Adrenal gland (tissue), 12 donors: ENCODE results near the gene ATP8B3. TPM values are rescaled to one million over a fixed set of nuclear protein-coding genes. Genes with fewer than 3 reads are reported as not detected.

ENCODE experiments used
- DNase-seq, 7 donors: peaks; one replicate each; pipeline ENCODE4 v3.0.0-alpha.2; 2019 to 2020
- H3K27ac ChIP-seq, 5 donors: fragments of 200-600 bp; sonication (generic) in 4 of 5; 1 replicate in 3 of 5; 2 replicates in 2 of 5; pipeline versions ENCODE4 v1.5.1 to v1.8.0; 2016 to 2020; ENCODE audit warnings: mild to moderate bottlenecking in 1 of 5
- H3K27me3 ChIP-seq: fragments of 200-600 bp; 2 replicates; pipeline ENCODE4 v1.8.0; 2021
- H3K36me3 ChIP-seq, 2 donors: fragments of 200-600 bp; replicated peaks in 1 of 2; 1 replicate in 1 of 2; 2 replicates in 1 of 2; pipeline versions ENCODE4 v1.5.1 to v1.8.0; 2018 to 2022
- H3K4me1 ChIP-seq, 2 donors: fragments of 200-600 bp; replicated peaks in 1 of 2; 1 replicate in 1 of 2; 2 replicates in 1 of 2; pipeline versions ENCODE4 v1.5.1 to v1.8.0; 2018 to 2021
- H3K4me3 ChIP-seq, 4 donors: fragments of 200-600 bp; sonication (generic) in 3 of 4; one replicate each; pipeline ENCODE4 v1.5.1; 2016 to 2018
- H3K9me3 ChIP-seq, 3 donors: fragments of 200-600 bp; sonication (generic) in 1 of 3; replicated peaks in 1 of 3; 1 replicate in 2 of 3; 2 replicates in 1 of 3; pipeline versions ENCODE4 v1.5.1 to v1.8.0; 2016 to 2021
- CTCF ChIP-seq, 6 experiments: fragments of 450-650 bp in 4 of 6; fragments of 200-600 bp in 2 of 6; sonication (generic) in 1 of 6; IDR thresholded peaks; 1 replicate in 5 of 6; 2 replicates in 1 of 6; pipeline versions ENCODE4 v1.5.1 to v1.8.0; 2016 to 2021; ENCODE audit warnings: antibody characterized with exemption in 6 of 6, mild to moderate bottlenecking in 2 of 6, moderate library complexity in 1 of 6
- POLR2A ChIP-seq, 2 donors: fragments of 450-650 bp; IDR thresholded peaks; one replicate each; pipeline ENCODE4 v1.6.1; 2017; ENCODE audit warnings: antibody characterized with exemption in 2 of 2, mild to moderate bottlenecking in 2 of 2, moderate library complexity in 1 of 2
- WGBS, 4 donors: extraction: QIAGEN DNeasy Blood & Tissue Kit in 2 of 4; methylation state at CpG; one replicate each; pipeline versions ENCODE4 v1.1.5 to v1.1.7; 2013 to 2017; 5-methylcytosine and 5-hydroxymethylcytosine counted together
- intact Hi-C, 2 donors: fragments of 100-400 bp; cut with DNase I; formaldehyde crosslinking; loops; one replicate each; pipeline versions ENCODE4 v1.14.1 to v1.15.0; 2022 to 2023
- polyA plus RNA-seq, 3 donors: library from polyadenylated mRNA; stranded (reverse); fragments of 200-250 nt in 2 of 3; fragments of 350-450 nt in 1 of 3; fragmentation: Illumina TruSeq in 1 of 3; extraction: RNeasy Lipid Tissue Mini Kit (QIAGEN cat#74804) in 1 of 3; gene quantifications; one replicate each; pipeline ENCODE4 v1.2.3, GENCODE V29; 2013 to 2014
- total RNA-seq, 9 donors: library from RNA; depleted of rRNA in 4 of 9; stranded (reverse); fragments of >200 nt in 4 of 9; fragments of 120-200 nt in 1 of 9; fragmentation: NEBNext Ultra II Directional in 1 of 9; extraction: Animal tissue kit (Norgen Biotek cat#: 25700) in 1 of 9; gene quantifications; one replicate each; pipeline versions ENCODE4 v1.1.0 to v1.2.4, GENCODE V29; 2013 to 2023
- donor health status: healthy with polysubstance abuse.
- donor health status: Bipolar disorder and iron deficiency.
- donor health status: DM: yes; HTN: yes; CAD: no.
- donor health status: DM: no; HTN: no; CAD: no.
- donor health status: DM: no; HTN: no; CAD: no.
- donor health status: DM: yes; HTN: yes; CAD: no.

ATP8B3 gene
- total and polyA plus RNA-seq, 12 donors: 0.26 to 15.1 (median 4.4) TPM

GRCh38 chr19:1744822-1745563, 67.1 kb downstream of the ATP8B3 start:
- Histone ChIP-seq H3K36me3 (no peaks in the 10 kb centered on the region), H3K4me1 (peaks cover 0 to 11% of the 10 kb centered on the region in 2 donors), H3K27ac (no peak overlapping the region), H3K4me3 (no peak overlapping the region), H3K9me3 (no peaks in the 10 kb centered on the region), H3K27me3 (peaks cover 67% of the 10 kb centered on the region)
- 0 to 14% (median 12%) methylated on average over 8 to 19 of the region's 19 CpGs for WGBS, 4 donors
- intact Hi-C loops: no loop called here
- DNase-seq: no peak
- TF ChIP-seq POLR2A (IDR thresholded peaks at IDR 0.05) (no peak), CTCF (IDR thresholded peaks at IDR 0.05) (no peak)

GRCh38 chr19:1744133-1744665, 67.9 kb downstream of the ATP8B3 start:
- DNase-seq: no peak
- Histone ChIP-seq H3K4me3 (no peak overlapping the region), H3K27me3 (peaks cover 59% of the 10 kb centered on the region), H3K4me1 (peaks cover 0 to 3% of the 10 kb centered on the region in 2 donors), H3K27ac (no peak overlapping the region), H3K9me3 (no peaks in the 10 kb centered on the region), H3K36me3 (no peaks in the 10 kb centered on the region)
- intact Hi-C loops: no loop called here
- TF ChIP-seq POLR2A (IDR thresholded peaks at IDR 0.05) (no peak), CTCF (IDR thresholded peaks at IDR 0.05) (no peak)
- WGBS, 4 donors: 58 to 62% (median 60%) methylated on average over 9 to 10 of the region's 10 CpGs

- Histone ChIP-seq H3K27ac (no peak overlapping the region), H3K9me3 (no peaks in the 10 kb centered on the region), H3K4me1 (no peaks in the 10 kb centered on the region), H3K27me3 (peaks cover 53% of the 10 kb centered on the region), H3K4me3 (no peak overlapping the region), H3K36me3 (no peaks in the 10 kb centered on the region)
- intact Hi-C loops: no loop called here
- no peak for TF ChIP-seq POLR2A (IDR thresholded peaks at IDR 0.05)
- TF ChIP-seq CTCF (IDR thresholded peaks at IDR 0.05): no peak
- no peak for DNase-seq
- WGBS, 4 donors: 72 to 79% (median 74%) methylated on average over 22 to 34 of the region's 34 CpGs
These were observed 68.9 kb downstream of the ATP8B3 start for GRCh38 chr19:1742989-1743696.

- no peak for DNase-seq
- no peak for TF ChIP-seq CTCF (IDR thresholded peaks at IDR 0.05)
- TF ChIP-seq POLR2A (IDR thresholded peaks at IDR 0.05): no peak
- intact Hi-C loops: no loop called here
- no peaks in the 10 kb centered on the region for H3K9me3 ChIP-seq
- H3K36me3 ChIP-seq: no peaks in the 10 kb centered on the region
- 87 to 91% (median 89%) methylated on average over 9 to 11 of the region's 11 CpGs for WGBS, 4 donors
- no peak overlapping the region for H3K27ac ChIP-seq
- no peak overlapping the region for H3K4me3 ChIP-seq
- peaks cover 56% of the 10 kb centered on the region for H3K27me3 ChIP-seq
- no peaks in the 10 kb centered on the region for H3K4me1 ChIP-seq
These were observed 72.0 kb downstream of the ATP8B3 start for GRCh38 chr19:1739960-1740629.
